ENCODE data around the gene AXIN1.

DNA sequence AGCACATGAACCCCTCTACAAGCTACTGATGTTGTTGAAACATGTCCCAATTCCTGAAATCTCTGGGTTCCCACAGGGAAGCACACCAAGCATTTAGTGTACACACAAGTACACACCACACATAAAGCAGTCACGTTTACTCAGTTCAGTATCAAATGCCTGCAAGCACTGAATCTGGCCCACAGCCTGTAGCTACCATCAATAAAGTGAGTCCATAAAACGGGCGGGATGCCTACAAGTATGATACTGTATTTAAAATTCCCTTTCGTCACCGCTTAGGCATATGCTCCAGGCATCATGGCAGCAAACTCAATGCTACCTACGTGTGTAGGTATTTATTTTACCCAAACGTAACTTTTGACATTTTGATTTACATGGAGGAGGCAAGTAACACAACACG lies 2.3 kb downstream of the AXIN1 start:
- TF ChIP-seq, protein P1, sequence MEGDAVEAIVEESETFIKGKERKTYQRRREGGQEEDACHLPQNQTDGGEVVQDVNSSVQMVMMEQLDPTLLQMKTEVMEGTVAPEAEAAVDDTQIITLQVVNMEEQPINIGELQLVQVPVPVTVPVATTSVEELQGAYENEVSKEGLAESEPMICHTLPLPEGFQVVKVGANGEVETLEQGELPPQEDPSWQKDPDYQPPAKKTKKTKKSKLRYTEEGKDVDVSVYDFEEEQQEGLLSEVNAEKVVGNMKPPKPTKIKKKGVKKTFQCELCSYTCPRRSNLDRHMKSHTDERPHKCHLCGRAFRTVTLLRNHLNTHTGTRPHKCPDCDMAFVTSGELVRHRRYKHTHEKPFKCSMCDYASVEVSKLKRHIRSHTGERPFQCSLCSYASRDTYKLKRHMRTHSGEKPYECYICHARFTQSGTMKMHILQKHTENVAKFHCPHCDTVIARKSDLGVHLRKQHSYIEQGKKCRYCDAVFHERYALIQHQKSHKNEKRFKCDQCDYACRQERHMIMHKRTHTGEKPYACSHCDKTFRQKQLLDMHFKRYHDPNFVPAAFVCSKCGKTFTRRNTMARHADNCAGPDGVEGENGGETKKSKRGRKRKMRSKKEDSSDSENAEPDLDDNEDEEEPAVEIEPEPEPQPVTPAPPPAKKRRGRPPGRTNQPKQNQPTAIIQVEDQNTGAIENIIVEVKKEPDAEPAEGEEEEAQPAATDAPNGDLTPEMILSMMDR (conservative IDR thresholded peaks at IDR 0.05 in 1 of 2, IDR thresholded peaks at IDR 0.05 in 1 of 2; ENCODE audit: low read depth in 1 of 2, low read length in 2 of 2), result no peak
- TF ChIP-seq EZH2 (IDR thresholded peaks at IDR 0.05; ENCODE audit: low read length, missing control alignments), result no peak
